ENCODE results near the gene BRPF1.

DNA sequence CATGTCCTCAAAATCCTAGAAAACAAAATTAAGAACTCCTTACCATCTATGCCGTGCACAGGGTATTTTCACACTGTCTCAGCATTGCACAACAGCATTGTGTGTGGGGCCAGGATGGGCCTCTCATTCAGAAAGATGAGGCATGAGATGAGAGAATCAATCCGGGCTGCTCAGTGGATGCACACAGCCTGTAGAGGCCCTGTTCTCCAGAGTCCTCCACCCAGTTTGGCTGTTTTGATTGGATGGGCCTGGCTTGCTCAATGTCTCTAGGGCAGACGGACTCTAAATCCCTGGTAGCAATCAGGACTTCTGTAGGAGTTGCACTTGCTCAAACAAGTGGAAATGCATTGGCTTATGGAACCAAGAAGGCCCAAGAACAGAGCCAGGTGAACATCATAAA is 48.1 kb upstream of the BRPF1 start:
- TF ChIP-seq EZH2 (IDR thresholded peaks at IDR 0.05; ENCODE audit: borderline replicate concordance, insufficient read depth, low read length, poor library complexity, severe bottlenecking) = no peak
- TF ChIP-seq, protein P1, sequence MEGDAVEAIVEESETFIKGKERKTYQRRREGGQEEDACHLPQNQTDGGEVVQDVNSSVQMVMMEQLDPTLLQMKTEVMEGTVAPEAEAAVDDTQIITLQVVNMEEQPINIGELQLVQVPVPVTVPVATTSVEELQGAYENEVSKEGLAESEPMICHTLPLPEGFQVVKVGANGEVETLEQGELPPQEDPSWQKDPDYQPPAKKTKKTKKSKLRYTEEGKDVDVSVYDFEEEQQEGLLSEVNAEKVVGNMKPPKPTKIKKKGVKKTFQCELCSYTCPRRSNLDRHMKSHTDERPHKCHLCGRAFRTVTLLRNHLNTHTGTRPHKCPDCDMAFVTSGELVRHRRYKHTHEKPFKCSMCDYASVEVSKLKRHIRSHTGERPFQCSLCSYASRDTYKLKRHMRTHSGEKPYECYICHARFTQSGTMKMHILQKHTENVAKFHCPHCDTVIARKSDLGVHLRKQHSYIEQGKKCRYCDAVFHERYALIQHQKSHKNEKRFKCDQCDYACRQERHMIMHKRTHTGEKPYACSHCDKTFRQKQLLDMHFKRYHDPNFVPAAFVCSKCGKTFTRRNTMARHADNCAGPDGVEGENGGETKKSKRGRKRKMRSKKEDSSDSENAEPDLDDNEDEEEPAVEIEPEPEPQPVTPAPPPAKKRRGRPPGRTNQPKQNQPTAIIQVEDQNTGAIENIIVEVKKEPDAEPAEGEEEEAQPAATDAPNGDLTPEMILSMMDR (IDR thresholded peaks at IDR 0.05; ENCODE audit: poor library complexity, severe bottlenecking) = no peak
- TF ChIP-seq POLR2AphosphoS5 (IDR thresholded peaks at IDR 0.05) = no peak
